GM12873 (cell line): ENCODE measurements around the gene PRKN.

Source experiments
- TF ChIP-seq, protein P1 (sequence below): IDR thresholded peaks from 2 replicates; pipeline ENCODE4 v1.5.1; 2012; ENCODE audit warnings: low read depth, mild to moderate bottlenecking, moderate library complexity, low read length, control low read depth; ENCODE audit not compliant: insufficient read depth; ENCODE audit errors: missing control alignments

PRKN gene

DNA sequence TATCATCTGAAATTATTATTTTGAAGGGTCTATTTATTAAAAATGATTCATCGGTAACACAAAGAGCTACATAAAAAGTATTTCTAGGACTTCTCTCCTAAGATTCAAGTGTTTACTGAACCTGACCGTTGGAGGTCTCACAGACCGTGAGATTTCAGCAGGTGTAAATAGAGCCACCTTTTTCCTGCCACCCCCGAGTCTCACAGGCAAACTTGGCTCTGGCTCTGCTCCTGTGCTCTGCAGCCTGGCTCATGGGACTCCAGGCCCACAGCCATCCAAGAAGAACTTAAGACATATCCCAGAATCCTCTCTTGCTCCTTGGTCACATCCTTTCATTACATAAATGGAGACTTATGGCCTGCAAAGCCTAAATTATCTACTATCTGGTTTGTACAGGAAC, 1385.9 kb downstream of the PRKN start:
- TF ChIP-seq, protein P1, sequence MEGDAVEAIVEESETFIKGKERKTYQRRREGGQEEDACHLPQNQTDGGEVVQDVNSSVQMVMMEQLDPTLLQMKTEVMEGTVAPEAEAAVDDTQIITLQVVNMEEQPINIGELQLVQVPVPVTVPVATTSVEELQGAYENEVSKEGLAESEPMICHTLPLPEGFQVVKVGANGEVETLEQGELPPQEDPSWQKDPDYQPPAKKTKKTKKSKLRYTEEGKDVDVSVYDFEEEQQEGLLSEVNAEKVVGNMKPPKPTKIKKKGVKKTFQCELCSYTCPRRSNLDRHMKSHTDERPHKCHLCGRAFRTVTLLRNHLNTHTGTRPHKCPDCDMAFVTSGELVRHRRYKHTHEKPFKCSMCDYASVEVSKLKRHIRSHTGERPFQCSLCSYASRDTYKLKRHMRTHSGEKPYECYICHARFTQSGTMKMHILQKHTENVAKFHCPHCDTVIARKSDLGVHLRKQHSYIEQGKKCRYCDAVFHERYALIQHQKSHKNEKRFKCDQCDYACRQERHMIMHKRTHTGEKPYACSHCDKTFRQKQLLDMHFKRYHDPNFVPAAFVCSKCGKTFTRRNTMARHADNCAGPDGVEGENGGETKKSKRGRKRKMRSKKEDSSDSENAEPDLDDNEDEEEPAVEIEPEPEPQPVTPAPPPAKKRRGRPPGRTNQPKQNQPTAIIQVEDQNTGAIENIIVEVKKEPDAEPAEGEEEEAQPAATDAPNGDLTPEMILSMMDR = no peak

DNA sequence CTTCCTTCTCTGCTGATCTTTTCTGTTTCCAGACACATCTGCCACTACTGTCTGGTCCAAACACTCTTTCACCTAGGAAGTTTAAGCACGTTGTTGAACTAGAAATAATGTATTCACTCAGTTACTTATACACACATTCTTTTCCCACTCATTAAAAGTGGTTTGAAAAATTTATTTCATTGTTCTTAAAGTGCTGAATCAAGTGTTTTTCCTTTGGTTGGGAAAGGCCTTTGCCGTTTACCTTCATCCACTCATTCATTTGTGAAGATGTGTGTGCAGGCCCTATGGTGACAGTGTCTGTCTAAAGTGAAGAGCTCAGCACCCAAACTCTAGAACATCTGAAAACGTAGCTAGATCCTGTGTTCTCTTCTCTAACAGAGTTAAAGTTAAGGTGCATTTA, 1389.6 kb downstream of the PRKN start:
- TF ChIP-seq, protein P1 = no peak

DNA sequence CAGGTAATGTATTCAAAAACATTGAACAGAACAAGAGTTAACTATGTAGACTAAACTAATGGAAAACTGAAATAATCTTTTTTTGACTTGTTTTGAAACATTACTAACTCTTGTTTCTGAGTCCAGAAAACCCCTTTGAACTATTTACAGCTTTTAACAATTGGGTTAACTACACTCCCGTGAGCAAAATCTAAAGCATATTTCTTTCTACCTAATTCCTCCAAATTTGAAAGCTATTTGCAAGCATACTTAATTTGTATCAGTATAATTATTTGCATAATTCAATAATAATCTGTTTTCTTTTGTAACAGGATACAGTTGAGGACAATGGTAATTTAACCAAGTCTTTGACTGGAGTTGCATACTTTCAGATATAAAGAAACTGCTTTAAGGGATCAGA, 1391.1 kb downstream of the PRKN start:
- TF ChIP-seq, protein P1 = no peak

DNA sequence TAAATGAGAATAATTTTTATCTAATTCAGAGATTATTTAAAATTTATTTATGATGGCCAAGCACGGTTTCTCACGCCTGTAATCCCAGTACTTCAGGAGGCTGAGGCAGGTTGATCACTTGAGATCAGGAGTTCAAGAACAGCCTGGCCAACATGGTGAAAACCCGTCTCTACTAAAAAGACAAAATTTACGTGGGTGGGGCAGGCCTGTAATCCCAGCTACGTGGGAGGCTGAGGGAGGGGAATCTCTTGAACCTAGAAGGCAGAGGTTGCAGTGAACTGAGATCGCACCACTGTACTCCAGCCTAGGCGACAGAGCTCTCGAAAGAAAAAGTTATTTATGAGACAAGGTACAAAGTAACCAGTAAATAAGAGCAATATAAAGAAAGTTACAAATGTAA, 1394.2 kb downstream of the PRKN start:
- TF ChIP-seq, protein P1 = no peak

DNA sequence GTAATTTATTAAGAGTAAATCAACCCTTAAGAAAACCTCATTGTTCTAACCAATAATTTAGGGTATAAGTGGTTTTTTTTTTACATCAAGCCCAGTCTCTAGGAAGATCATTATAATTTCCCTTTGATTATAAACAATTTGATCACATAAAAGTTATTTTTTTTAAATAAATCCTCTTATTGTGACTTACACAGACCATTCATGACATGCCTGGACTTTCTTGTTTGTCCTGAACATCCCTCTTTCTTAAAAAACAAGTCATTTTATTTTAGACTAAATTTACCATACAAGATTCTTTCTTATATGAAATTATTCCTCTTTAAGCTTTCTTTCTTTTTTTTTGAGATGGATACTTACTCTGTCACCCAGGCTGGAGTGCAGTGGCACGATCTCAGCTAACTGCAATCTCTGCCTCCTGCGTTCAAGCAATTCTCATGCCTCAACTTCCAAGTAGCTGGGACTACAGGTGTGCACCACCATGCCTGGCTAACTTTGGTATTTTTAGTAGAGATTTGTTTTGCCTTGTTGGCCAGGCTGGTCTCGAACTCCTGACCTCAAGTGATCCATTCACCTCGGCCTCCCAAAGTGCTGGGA, 1400.1 kb downstream of the PRKN start:
- TF ChIP-seq, protein P1 = no peak

DNA sequence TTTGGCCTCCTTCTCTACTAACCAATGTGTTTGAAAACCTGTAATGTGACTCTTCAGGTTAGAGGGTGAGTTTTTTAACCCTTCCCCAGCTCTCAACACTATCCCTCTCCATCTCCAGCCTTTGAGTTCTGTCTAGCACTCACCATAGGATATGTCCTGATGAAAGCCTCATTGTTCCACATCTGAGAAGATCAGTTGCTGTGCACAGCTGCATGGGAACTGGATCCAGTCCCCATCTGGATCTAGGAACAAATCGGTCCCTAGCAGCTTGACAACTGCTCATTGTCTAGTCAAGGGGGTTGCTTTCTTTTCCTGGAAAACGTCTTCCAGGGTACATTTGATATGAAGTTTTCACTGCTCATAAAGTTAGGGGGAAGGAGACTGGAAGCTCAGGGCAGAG, 1408.3 kb downstream of the PRKN start:
- TF ChIP-seq, protein P1 = no peak

DNA sequence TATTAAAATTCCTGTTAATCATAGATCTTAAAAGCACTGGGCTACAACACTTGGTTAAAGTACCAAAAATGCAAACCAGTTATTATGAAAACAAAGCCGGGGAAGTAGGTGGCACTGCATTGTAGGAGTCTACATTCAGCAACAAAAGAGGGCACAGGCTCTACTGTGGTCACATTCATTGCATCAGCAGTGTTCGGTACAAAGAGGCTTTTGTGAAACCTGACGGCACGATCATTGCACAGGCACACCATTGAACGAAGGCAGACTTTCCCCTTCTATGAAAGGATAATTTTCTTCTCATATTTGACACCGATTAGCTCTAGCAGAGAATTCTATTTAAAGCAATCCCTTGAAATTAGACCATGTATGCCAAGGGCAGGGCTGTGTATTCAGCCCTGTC, 1409.1 kb downstream of the PRKN start:
- TF ChIP-seq, protein P1 = no peak

DNA sequence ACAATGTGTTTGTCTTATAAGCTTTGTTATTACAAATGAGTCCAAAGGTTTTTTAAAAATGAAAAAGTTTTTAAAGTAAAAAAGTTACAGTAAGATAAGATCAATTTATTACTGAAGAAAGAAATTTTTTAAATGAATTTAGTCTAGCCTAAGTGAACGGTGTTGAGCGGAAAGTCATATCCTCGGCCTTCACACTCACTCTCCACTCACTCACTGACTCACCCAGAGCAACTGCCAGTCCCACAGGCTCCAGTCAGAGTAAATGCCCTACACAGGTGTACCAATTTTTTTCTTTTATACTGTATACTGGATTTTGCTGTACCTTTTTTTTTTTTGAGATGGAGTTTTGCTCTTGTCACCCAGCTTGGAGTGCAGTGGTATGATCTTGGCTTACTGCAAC, 1411.0 kb downstream of the PRKN start:
- TF ChIP-seq, protein P1 = no peak
